GM12878 (cell line): ENCODE measurements around the gene UTP25. TPM values are rescaled to one million over a fixed set of nuclear protein-coding genes. Genes with fewer than 3 reads are reported as not detected.

ENCODE experiments used
- ATAC-seq: fragments of 200-7000 bp; cut with Tn5 transposase; 3 replicates; pipeline ENCODE4 v1.9.1; 2020; ENCODE audit warnings: mild to moderate bottlenecking, moderate library complexity
- BruUV-seq: library from RNA; stranded (reverse); fragments of 400-500 nt; replicated peaks from 2 replicates; lab custom pipeline; 2021; lab: Mats Ljungman, UMichigan
- CTCF ChIA-PET: fragments of 300-600 bp; sonication (Branson Sonifier 250); formaldehyde crosslinking; extraction: SDS; loops from one replicate; lab custom pipeline; 2021; ENCODE audit warnings: inconsistent platforms; lab: Yijun Ruan, JAX
- POLR2A ChIA-PET: fragments of 350-600 bp; formaldehyde crosslinking; extraction: SDS; loops from one replicate; lab custom pipeline; 2021; ENCODE audit warnings: inconsistent platforms; lab: Charles Lee
- RAD21 ChIA-PET: fragments of 300-600 bp; sonication (Branson Sonifier 250); formaldehyde crosslinking; loops from one replicate; lab custom pipeline; 2023; ENCODE audit warnings: antibody characterized with exemption; ENCODE audit not compliant: unreplicated experiment; lab: Charles Lee
- SMC1A ChIA-PET: fragments of 300-600 bp; sonication (Branson Sonifier 250); formaldehyde crosslinking; loops from one replicate; lab custom pipeline; 2023; ENCODE audit not compliant: unreplicated experiment, uncharacterized antibody; lab: Charles Lee
- DNase-seq: peaks from one replicate; pipeline ENCODE4 v3.0.0-alpha.2; 2011; ENCODE audit warnings: low read depth, low spot score
- FAIRE-seq: peaks from 3 replicates; lab custom pipeline; 2011; peaks lifted over from hg19 to GRCh38; lab: Jason Lieb, UNC
- H2AFZ ChIP-seq: 2 replicates; pipeline ENCODE4 v1.6.0; 2011; ENCODE audit warnings: low read depth, low read length, control low read depth; ENCODE audit not compliant: control insufficient read depth
- H3K27ac ChIP-seq: 2 replicates; pipeline ENCODE4 v1.5.1; 2011; ENCODE audit warnings: control low read depth; ENCODE audit not compliant: control insufficient read depth, insufficient read depth
- H3K27me3 ChIP-seq, 2 experiments: replicated peaks in 1 of 2; 2 replicates each; pipeline versions ENCODE4 v1.6.0 to v1.6.1; 2011; ENCODE audit warnings: low read length in 1 of 2; ENCODE audit not compliant: control insufficient read depth in 2 of 2, insufficient read depth in 2 of 2
- H3K36me3 ChIP-seq, 2 experiments: 2 replicates each; pipeline ENCODE4 v1.5.1; 2011; ENCODE audit warnings: low read length in 1 of 2; ENCODE audit not compliant: control insufficient read depth in 2 of 2, insufficient read depth in 2 of 2
- H3K4me1 ChIP-seq: 2 replicates; pipeline ENCODE4 v1.6.1; 2011; ENCODE audit warnings: mild to moderate bottlenecking, low read length, moderate library complexity, mixed read lengths; ENCODE audit not compliant: control insufficient read depth, insufficient read depth
- H3K4me2 ChIP-seq: 2 replicates; pipeline ENCODE4 v1.6.0; 2011; ENCODE audit warnings: control low read depth; ENCODE audit not compliant: control insufficient read depth, insufficient read depth
- H3K4me3 ChIP-seq: fragments of 200-600 bp; sonication (generic); 2 replicates; pipeline ENCODE4 v1.5.1; 2016
- H3K79me2 ChIP-seq: 2 replicates; pipeline ENCODE4 v1.6.0; 2011; ENCODE audit warnings: low read length; ENCODE audit not compliant: control insufficient read depth, insufficient read depth
- H3K9ac ChIP-seq: 2 replicates; pipeline ENCODE4 v1.8.0; 2011; ENCODE audit warnings: low read length, control low read depth, mixed read lengths; ENCODE audit not compliant: control insufficient read depth, insufficient read depth
- H3K9me3 ChIP-seq: replicated peaks from 3 replicates; pipeline ENCODE4 v1.5.1; 2011; ENCODE audit warnings: mild to moderate bottlenecking, low read length; ENCODE audit not compliant: control insufficient read depth, insufficient read depth
- H4K20me1 ChIP-seq: 2 replicates; pipeline ENCODE4 v1.6.0; 2011; ENCODE audit not compliant: control insufficient read depth, insufficient read depth
- ATF7 ChIP-seq: fragments of 450-650 bp; IDR thresholded peaks from 2 replicates; pipeline ENCODE4 v1.6.1; 2016; ENCODE audit warnings: low read depth, mild to moderate bottlenecking
- CHD4 ChIP-seq: fragments of 200-600 bp; sonication (generic); IDR thresholded peaks from 2 replicates; pipeline ENCODE4 v1.6.1; 2016; ENCODE audit warnings: mild to moderate bottlenecking
- EZH2 ChIP-seq: IDR thresholded peaks from 2 replicates; pipeline ENCODE4 v1.6.1; 2012; ENCODE audit warnings: low read depth, mild to moderate bottlenecking, control low read depth, inconsistent platforms, low read length, borderline replicate concordance; ENCODE audit not compliant: control insufficient read depth
- FOXM1 ChIP-seq: IDR thresholded peaks from 2 replicates; pipeline ENCODE4 v1.6.1; 2012; ENCODE audit warnings: low read depth, mild to moderate bottlenecking, inconsistent platforms, low read length, moderate library complexity
- NFYA ChIP-seq: IDR thresholded peaks from 2 replicates; pipeline ENCODE4 v1.6.1; 2011; ENCODE audit warnings: low read depth, mild to moderate bottlenecking, low read length, improper control_type of control experiment, borderline replicate concordance
- SIX5 ChIP-seq: IDR thresholded peaks from 2 replicates; pipeline ENCODE4 v1.6.1; 2011; ENCODE audit warnings: mild to moderate bottlenecking, low read depth, low read length, moderate library complexity; ENCODE audit not compliant: severe bottlenecking
- ZBED1 ChIP-seq: IDR thresholded peaks from 2 replicates; pipeline ENCODE4 v1.6.1; 2016; ENCODE audit warnings: borderline replicate concordance
- WGBS: methylation state at CpG from one replicate; pipeline ENCODE4 v1.1.6; 2016; ENCODE audit warnings: low lambda C conversion rate; ENCODE audit not compliant: insufficient replicate concordance, insufficient coverage; ENCODE audit errors: missing lambda C conversion rate; 5-methylcytosine and 5-hydroxymethylcytosine counted together
- in situ Hi-C: fragments of 300-500 bp; cut with MboI; formaldehyde crosslinking; loops from 9 replicates; pipeline ENCODE4 v1.14.3; 2018; ENCODE audit warnings: mixed read lengths
- intact Hi-C: fragments of 100-400 bp; cut with micrococcal nuclease; formaldehyde crosslinking; loops from one replicate; pipeline ENCODE4 v1.14.2; 2022; ENCODE audit not compliant: unreplicated experiment
- polyA plus RNA-seq, 11 experiments: library from polyadenylated mRNA; depleted of rRNA in 4 of 11; unstranded in 6 of 11; stranded (reverse) in 5 of 11; fragments of >200 nt; fragmentation: Nextera tagmentation in 4 of 11; fragmentation: Illumina TruSeq in 1 of 11; extraction: Ambion mirVana in 4 of 11; extraction: Trizol in 1 of 11; gene quantifications; 1 replicate in 1 of 11; 2 replicates in 10 of 11; pipeline versions ENCODE4 v1.2.1 to v1.2.3, GENCODE V29; 2011 to 2016; ENCODE audit warnings: inconsistent platforms in 2 of 11, missing spikeins in 2 of 11, low read depth in 1 of 11
- total RNA-seq, 4 experiments: library from RNA; depleted of rRNA in 3 of 4; stranded (reverse); fragments of >200 nt in 3 of 4; fragmentation: Illumina TruSeq in 1 of 4; extraction: Trizol in 1 of 4; gene quantifications; 2 replicates each; pipeline versions ENCODE4 v1.2.1 to v1.2.3, GENCODE V29; 2013 to 2021
- TF ChIP-seq, protein P1 (sequence below): fragments of 150-350 bp; IDR thresholded peaks from 2 replicates; pipeline ENCODE4 v1.6.1; 2014; ENCODE audit warnings: mild to moderate bottlenecking, low read depth, low read length

UTP25 gene
- total and polyA plus RNA-seq, 10 of the 15 experiments (the other 5 are each of a cell fraction or from before 2014, with no cell fraction given): 3.0 to 13.3 (median 8.5) TPM

DNA sequence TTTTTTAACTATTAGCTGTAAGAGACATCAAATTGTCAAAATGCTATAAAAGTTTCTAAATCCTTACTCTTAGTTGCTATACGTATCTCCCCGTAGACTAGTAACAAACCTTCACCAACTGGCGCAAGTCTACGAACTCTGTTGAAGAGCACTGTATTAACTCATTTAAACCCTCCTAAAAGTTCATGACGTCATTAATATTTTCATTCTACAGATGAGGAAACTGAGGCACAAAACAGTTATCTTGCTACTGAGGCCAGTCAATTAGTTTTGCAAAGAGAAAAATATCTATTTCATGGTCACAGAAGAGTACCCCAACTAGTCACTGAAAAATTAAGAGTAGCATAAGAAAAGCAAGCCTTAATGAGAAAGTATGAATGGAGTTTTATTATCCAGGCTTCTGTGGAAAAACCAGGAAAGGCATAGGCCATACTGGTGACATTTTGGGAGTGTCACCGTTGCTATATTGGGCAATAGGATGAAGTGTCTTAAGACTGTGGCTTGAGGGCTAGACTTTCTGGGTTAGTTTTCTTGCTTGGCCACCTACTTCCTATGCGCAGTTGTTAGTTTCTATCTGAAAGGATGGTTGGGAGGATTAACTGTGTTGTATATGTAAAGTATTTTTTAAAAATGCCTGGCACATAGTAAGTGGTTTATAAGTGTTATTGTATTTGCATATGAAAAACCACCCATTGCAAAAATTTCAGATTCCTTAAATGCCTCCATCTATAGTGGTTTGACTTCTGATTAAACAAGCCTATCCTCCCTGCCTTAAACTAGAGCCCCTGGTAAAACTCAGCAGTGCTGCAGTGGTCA lies 57.8 kb downstream of the UTP25 start:
- no peaks in the 10 kb centered on the region for H3K4me1 ChIP-seq
- RAD21 ChIA-PET: no interaction called here
- H3K36me3 ChIP-seq: no peaks in the 10 kb centered on the region
- BruUV-seq: no TSS peak
- no peak overlapping the region for H3K4me2 ChIP-seq
- DNase-seq: no peak
- POLR2A ChIA-PET: no interaction called here
- CTCF ChIA-PET: interaction anchor here (0.9 to 2.1 kb wide), 3 partner anchors 15 to 25 kb away, joined by 4 to 7 read pairs (median 5); no protein-coding TSS in a partner anchor
- in situ Hi-C loops (no loop called here), intact Hi-C loops (no loop called here)
- no peaks in the 10 kb centered on the region for H3K79me2 ChIP-seq
- no peak overlapping the region for H3K4me3 ChIP-seq
- H3K27ac ChIP-seq: no peak overlapping the region
- no peaks in the 10 kb centered on the region for H4K20me1 ChIP-seq
- no peak for FAIRE-seq
- SMC1A ChIA-PET: no interaction called here
- H2AFZ ChIP-seq: no peak overlapping the region
- no peak overlapping the region for H3K9ac ChIP-seq
- TF ChIP-seq FOXM1: no peak
- TF ChIP-seq CHD4: no peak
- no peak for TF ChIP-seq EZH2
- TF ChIP-seq NFYA: no peak
- TF ChIP-seq, protein P1, sequence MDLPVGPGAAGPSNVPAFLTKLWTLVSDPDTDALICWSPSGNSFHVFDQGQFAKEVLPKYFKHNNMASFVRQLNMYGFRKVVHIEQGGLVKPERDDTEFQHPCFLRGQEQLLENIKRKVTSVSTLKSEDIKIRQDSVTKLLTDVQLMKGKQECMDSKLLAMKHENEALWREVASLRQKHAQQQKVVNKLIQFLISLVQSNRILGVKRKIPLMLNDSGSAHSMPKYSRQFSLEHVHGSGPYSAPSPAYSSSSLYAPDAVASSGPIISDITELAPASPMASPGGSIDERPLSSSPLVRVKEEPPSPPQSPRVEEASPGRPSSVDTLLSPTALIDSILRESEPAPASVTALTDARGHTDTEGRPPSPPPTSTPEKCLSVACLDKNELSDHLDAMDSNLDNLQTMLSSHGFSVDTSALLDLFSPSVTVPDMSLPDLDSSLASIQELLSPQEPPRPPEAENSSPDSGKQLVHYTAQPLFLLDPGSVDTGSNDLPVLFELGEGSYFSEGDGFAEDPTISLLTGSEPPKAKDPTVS: no peak
- no peak for TF ChIP-seq ZBED1
- TF ChIP-seq SIX5: no peak
- peak; percentile 44; the same call in 1 of the 2 replicates for TF ChIP-seq ATF7
- H3K9me3 ChIP-seq: no peaks in the 10 kb centered on the region
- ATAC-seq: no peak
- no peaks in the 10 kb centered on the region; a peak in 1 of 4 replicates for H3K27me3 ChIP-seq
- WGBS: 52% methylated on average over 7 of the region's 7 CpGs
